ENCODE results near the gene CYB5RL. TPM values are rescaled to one million over a fixed set of nuclear protein-coding genes. Genes with fewer than 3 reads are reported as not detected.

Gene CYB5RL
- total and polyA plus RNA-seq, 2 of the 8 experiments (the other 6 are each of a cell fraction or from before 2014, with no cell fraction given): 13.2 to 14.1 TPM

DNA sequence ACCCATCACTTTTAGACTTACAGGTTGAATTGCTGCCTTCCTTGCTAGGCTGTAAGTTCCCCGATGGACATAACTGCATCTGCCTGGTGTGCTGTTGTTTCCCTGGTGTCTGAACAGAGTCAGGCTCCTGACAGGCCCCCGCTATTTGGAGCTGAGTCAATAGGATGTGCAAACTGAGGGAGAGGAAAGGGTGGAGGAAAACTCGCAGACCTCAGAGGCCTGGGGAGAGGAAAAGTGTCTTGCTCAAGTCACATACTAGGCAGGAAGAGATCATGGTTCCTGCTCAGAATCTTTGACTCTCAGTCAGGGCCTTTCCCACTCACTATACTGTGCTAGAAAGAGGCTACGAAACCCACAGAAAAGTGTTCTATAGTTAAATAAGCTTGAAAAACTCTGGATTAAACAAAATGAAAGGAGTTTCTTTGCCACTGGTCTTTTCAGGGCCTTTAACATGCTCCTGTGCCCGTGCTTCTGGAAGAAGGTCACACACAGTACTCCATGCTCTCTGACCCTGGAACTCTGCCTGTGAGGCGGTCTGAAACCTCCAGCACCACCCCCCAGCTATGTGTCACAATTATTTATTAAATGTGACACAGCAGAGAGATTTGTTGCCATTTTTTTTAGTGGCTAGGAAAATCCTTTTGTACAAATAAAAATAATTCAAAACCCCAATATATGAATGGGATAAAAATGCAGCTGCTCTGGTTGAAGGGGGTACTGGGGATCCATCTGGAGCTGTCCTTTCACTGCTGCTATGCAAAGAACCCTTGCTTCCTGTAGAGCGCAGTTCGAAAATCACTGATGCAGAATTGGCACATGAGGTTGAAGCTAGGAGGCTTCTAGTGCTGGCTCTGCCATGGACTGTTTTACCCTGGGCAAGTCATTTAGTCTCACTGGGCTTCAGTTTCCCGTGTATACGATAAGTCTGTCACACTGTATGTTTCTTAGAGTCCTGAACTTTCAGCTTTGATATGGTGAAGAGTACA is 26.9 kb downstream of the CYB5RL start:
- H2AFZ ChIP-seq (ENCODE audit: low read length): no peak overlapping the region
- TF ChIP-seq TAF7 (optimal IDR thresholded peaks at IDR 0.05; ENCODE audit: borderline replicate concordance, low read depth, low read length): no peak
- no peak for TF ChIP-seq SIRT6 (IDR thresholded peaks at IDR 0.05; ENCODE audit: low read length)
- TF ChIP-seq E2F6 (IDR thresholded peaks at IDR 0.05): no peak
- TF ChIP-seq, protein P1, sequence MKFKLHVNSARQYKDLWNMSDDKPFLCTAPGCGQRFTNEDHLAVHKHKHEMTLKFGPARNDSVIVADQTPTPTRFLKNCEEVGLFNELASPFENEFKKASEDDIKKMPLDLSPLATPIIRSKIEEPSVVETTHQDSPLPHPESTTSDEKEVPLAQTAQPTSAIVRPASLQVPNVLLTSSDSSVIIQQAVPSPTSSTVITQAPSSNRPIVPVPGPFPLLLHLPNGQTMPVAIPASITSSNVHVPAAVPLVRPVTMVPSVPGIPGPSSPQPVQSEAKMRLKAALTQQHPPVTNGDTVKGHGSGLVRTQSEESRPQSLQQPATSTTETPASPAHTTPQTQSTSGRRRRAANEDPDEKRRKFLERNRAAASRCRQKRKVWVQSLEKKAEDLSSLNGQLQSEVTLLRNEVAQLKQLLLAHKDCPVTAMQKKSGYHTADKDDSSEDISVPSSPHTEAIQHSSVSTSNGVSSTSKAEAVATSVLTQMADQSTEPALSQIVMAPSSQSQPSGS (IDR thresholded peaks at IDR 0.05; ENCODE audit: low read length): no peak
- TF ChIP-seq SP1 (IDR thresholded peaks at IDR 0.05; ENCODE audit: low read depth, low read length): no peak
- TF ChIP-seq NRF1 (IDR thresholded peaks at IDR 0.05; ENCODE audit: low read depth, low read length): no peak
- TF ChIP-seq RNF2 (IDR thresholded peaks at IDR 0.05; ENCODE audit: borderline replicate concordance, low read depth, low read length, missing control alignments, poor library complexity, severe bottlenecking): no peak
- no peak for TF ChIP-seq SIN3A (conservative IDR thresholded peaks at IDR 0.05 in 1 of 2, IDR thresholded peaks at IDR 0.05 in 1 of 2; ENCODE audit: low read depth in 1 of 2, low read length in 2 of 2)

More for the DNA sequence above, 26.9 kb downstream of the CYB5RL start:
- DNase-seq (ENCODE audit: low read depth in 1 of 2, low spot score in 2 of 2) (no peak), FAIRE-seq (no peak)
- H4K20me1 ChIP-seq (replicated peaks in 1 of 2; ENCODE audit: control insufficient read depth in 1 of 2, insufficient read depth in 2 of 2, low read length in 2 of 2): peaks cover 0 to 3% of the 10 kb centered on the region in 2 experiments
- H3K79me1 ChIP-seq (ENCODE audit: low read depth, low read length): no peaks in the 10 kb centered on the region
- H3K14ac ChIP-seq (ENCODE audit: insufficient read length): no peak overlapping the region
- H2BK120ac ChIP-seq (replicated peaks; ENCODE audit: low read depth, low read length): no peak overlapping the region
- H3K36me3 ChIP-seq (ENCODE audit: control insufficient read depth in 2 of 4, insufficient read depth in 4 of 4, low read length in 3 of 4): no peaks in the 10 kb centered on the region
- H3K27me3 ChIP-seq (replicated peaks in 1 of 4; ENCODE audit: control insufficient read depth in 3 of 4, extremely low read depth in 1 of 4, insufficient read depth in 3 of 4, low read length in 3 of 4): no peaks in the 10 kb centered on the region
- 95% methylated on average over 10 of the region's 10 CpGs; no CpG with 5 or more reads in 1 of the 2 experiments for WGBS, 2 experiments (ENCODE audit: extremely low coverage in 1 of 2, insufficient coverage in 1 of 2, insufficient read length in 1 of 2, insufficient replicate concordance in 2 of 2, low coverage in 1 of 2, low lambda C conversion rate in 2 of 2, missing lambda C conversion rate in 1 of 2)
- H2AK5ac ChIP-seq (ENCODE audit: low read depth, low read length): no peak overlapping the region
- H4K8ac ChIP-seq (ENCODE audit: extremely low read depth, insufficient read depth, low read length): no peak overlapping the region
- H3K27ac ChIP-seq (ENCODE audit: low read depth, low read length): no peak overlapping the region
- no peaks in the 10 kb centered on the region for H3K79me2 ChIP-seq (ENCODE audit: control insufficient read depth in 1 of 2, insufficient read depth in 2 of 2, low read length in 2 of 2)
- ChIA-PET CTCF (ENCODE audit: partially characterized antibody) (interaction anchor here (0.6 to 3.3 kb wide), 7 partner anchors 9 to 623 kb away, joined by 3 to 13 read pairs (median 5); no protein-coding TSS in a partner anchor), POLR2A (ENCODE audit: partially characterized antibody) (interaction anchor here (1.3 to 1.4 kb wide), 3 partner anchors 8 to 38 kb away, joined by 3 read pairs; no protein-coding TSS in a partner anchor)
- no peak overlapping the region for H2BK15ac ChIP-seq (ENCODE audit: low read length)
- H3K9me3 ChIP-seq (ENCODE audit: insufficient read depth in 2 of 2, low read depth in 1 of 2, low read length in 1 of 2): no peaks in the 10 kb centered on the region
- no peak overlapping the region for H2BK5ac ChIP-seq (ENCODE audit: low read depth, low read length)
- H4K5ac ChIP-seq (ENCODE audit: insufficient read length, low read depth, low read length): no peak overlapping the region
- peaks cover 0 to 7% (median 0%) of the 10 kb centered on the region in 4 experiments; a peak in 1 of 7 replicates for H3K4me1 ChIP-seq (replicated peaks in 1 of 4; ENCODE audit: control insufficient read depth in 3 of 4, insufficient read depth in 4 of 4, low read length in 3 of 4)
- H3K4me3 ChIP-seq (ENCODE audit: extremely low read depth in 1 of 4, insufficient read depth in 2 of 4, low read depth in 3 of 4, low read length in 4 of 4): no peak overlapping the region
- H3K4me2 ChIP-seq (ENCODE audit: insufficient read depth in 1 of 2, low read depth in 2 of 2, low read length in 2 of 2): no peak overlapping the region
- no peak overlapping the region for H3K9ac ChIP-seq (replicated peaks in 1 of 4; ENCODE audit: extremely low read depth in 1 of 4, low read depth in 3 of 4, low read length in 3 of 4)
- H3K23ac ChIP-seq (ENCODE audit: insufficient read length): no peak overlapping the region
- H2BK12ac ChIP-seq (ENCODE audit: low read depth, low read length): no peak overlapping the region
- H2BK20ac ChIP-seq (ENCODE audit: low read length): no peak overlapping the region
- H3K18ac ChIP-seq (ENCODE audit: extremely low read depth, low read length): no peak overlapping the region
- H3K56ac ChIP-seq (replicated peaks; ENCODE audit: insufficient read length, low read depth, low read length): no peak overlapping the region
- no peak overlapping the region for H4K91ac ChIP-seq (replicated peaks; ENCODE audit: insufficient read length, low read length)
- H3K23me2 ChIP-seq (ENCODE audit: low read depth, low read length): no peaks in the 10 kb centered on the region
- no peak overlapping the region for H3K4ac ChIP-seq (replicated peaks; ENCODE audit: insufficient read length, low read depth, low read length)

All from H1 (cell line).